Inflammatory macrophage treated with lipopolysaccharide for 1 hour (primary cell): ENCODE data around the gene CYB5RL.

Source experiments
- DNase-seq, 2 donors: peaks; one replicate each; pipeline ENCODE4 v3.0.0-alpha.2; 2020 to 2022

The CYB5RL gene

DNA sequence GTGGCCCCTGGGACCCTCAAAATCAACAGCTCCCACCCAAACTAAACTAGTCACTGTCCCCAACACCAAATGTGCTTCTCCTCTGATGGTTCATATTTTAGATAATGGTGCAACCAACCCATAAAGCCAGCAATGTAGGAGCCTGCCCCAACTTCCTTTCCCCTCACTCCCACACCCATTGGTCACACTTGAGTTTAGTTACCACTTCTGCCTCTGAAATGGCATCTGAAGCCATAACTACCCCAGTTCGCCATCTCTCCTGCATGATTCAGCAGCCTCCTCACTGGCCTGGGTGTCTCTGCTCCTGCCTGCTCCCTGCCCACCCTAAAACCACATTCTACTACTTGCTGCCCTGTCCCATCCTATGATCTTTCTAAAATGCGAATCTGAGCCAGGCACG lies 43.6 kb downstream of the CYB5RL start:
- DNase-seq, result peak; percentile 62 to 86

DNA sequence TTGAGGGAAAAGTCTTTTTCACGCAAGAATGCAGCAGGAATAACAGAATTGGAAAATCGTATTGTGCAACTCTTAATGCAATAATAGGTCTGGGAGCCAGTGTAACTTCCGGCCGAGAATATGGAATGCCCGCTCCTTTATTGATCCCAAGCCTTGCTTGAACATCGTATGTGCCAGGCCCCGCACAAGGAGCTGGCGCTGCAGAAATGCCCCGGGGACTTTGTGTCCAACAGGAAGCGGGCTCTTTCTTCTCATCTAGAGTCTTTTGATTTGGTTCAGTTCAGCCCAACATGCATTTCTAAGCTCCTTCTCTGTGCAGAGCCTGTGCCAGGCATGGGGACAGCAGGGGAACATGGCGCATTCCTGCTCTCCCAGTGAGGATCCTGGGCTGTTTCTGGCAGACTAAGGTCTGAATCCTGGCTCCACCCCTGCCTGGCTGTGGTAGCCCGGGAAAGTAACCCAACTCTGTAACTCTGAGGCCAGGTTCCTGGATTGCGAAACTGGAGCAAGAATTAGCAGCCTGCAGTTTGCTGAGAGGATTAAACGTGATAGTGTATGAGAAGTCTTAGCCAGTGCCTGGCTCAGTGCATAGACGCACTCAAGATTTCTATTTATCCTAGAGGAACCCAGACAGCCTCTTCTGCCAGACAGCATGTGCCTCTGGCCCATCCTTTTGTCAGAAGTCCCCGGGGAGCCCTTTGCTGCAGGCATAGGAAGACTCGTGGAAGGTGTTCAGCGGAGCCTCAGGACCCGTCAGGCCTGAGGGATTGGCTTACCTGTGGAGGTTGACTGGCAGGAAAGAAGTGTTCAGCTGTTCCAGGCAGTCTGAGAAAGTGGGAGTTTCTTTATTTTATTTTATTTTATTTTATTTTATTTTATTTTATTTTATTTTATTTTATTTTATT lies 46.0 kb downstream of the CYB5RL start:
- DNase-seq, result peak in 1 of 2 donors; percentile 17

DNA sequence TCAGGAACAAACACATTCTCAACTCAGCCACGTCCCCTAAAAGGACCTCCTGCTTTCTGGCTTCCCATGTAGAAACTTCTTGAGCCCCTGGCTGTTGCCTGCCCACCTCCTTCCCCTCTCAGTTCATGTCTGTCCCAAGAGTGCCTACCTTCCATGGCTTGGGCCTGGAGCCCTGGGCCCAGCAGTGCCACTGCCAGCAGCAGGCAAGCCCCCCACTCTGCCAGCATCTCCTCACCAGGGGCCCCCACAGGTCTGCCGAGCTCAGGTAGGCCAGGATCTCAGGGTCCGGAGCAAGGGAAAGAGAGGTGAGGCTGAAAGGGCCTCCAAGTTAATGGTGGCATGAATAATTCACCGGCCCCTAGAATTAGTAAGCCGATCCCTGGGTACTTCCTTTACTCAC lies 47.1 kb downstream of the CYB5RL start, which contains the start of gene CDCP2:
Gene CDCP2, minus strand, starts transcription at position 305 of the 400 bp plus-strand sequence. Its CDS starts 78 bp downstream, at position 227.
- DNase-seq, result no peak

DNA sequence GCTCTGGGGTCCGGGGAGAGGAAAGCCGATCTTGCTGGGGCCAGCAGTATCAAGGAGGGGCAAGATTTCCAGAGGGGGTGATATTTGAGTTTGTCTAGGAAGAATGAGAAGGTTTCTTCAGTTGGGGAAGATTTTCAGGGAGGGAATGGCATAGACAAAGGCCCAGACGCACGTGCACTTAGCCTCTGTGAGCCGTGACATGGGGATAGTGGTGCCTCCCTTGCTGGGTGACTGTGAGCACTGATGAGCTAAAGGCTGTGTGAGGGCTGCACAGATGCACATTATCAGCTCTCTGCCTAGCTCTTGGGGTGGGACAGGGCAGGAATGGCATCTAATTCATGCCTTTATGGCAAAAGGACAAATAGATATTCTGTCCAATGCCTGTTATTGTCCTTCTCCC lies 48.8 kb downstream of the CYB5RL start:
- no peak for DNase-seq
